Panc1 (cell line): ENCODE measurements around the gene NPM3. TPM values are rescaled to one million over a fixed set of nuclear protein-coding genes. Genes with fewer than 3 reads are reported as not detected.

ENCODE experiments used
- ATAC-seq: fragments of 200-7000 bp; cut with Tn5 transposase; 2 replicates; pipeline ENCODE4 v1.9.1; 2020; ENCODE audit warnings: mild to moderate bottlenecking, moderate library complexity
- BruUV-seq: library from RNA; stranded (reverse); fragments of 400-500 nt; replicated peaks from 2 replicates; lab custom pipeline; 2021; lab: Mats Ljungman, UMichigan
- CTCF ChIA-PET: fragments of 300-600 bp; sonication (Branson Sonifier 250); formaldehyde crosslinking; loops from one replicate; lab custom pipeline; 2022; ENCODE audit warnings: antibody characterized with exemption; lab: Charles Lee
- POLR2A ChIA-PET: fragments of 300-600 bp; sonication (Branson Sonifier 250); formaldehyde crosslinking; loops from one replicate; lab custom pipeline; 2022; ENCODE audit warnings: antibody characterized with exemption; lab: Charles Lee
- DNase-seq: peaks from one replicate; pipeline ENCODE4 v3.0.0-alpha.2; 2010; ENCODE audit warnings: low read depth, low spot score
- H3K27ac ChIP-seq: 2 replicates; pipeline ENCODE4 v1.5.1; 2011; ENCODE audit warnings: mild to moderate bottlenecking, low read length, inconsistent platforms
- H3K27me3 ChIP-seq: fragments of 200-500 bp; sonication (Bioruptor generic); 2 replicates; pipeline ENCODE4 v1.6.0; 2014; ENCODE audit warnings: low read length, inconsistent platforms; ENCODE audit not compliant: control insufficient read depth, insufficient read depth
- H3K36me3 ChIP-seq: fragments of 200-500 bp; sonication (Bioruptor generic); 2 replicates; pipeline ENCODE4 v1.5.1; 2014; ENCODE audit warnings: inconsistent platforms, mild to moderate bottlenecking, low read length, moderate library complexity; ENCODE audit not compliant: control insufficient read depth, insufficient read depth
- H3K4me1 ChIP-seq: 2 replicates; pipeline ENCODE4 v1.5.1; 2011; ENCODE audit warnings: inconsistent platforms, mild to moderate bottlenecking, low read length, moderate library complexity; ENCODE audit not compliant: control insufficient read depth, insufficient read depth
- H3K4me3 ChIP-seq, 2 experiments: 2 replicates each; pipeline ENCODE4 v1.5.1; 2011 to 2012; ENCODE audit warnings: low read depth in 2 of 2, low read length in 2 of 2, mild to moderate bottlenecking in 2 of 2, inconsistent platforms in 1 of 2, moderate library complexity in 1 of 2
- H3K9me3 ChIP-seq: fragments of 200-500 bp; sonication (Bioruptor generic); 2 replicates; pipeline ENCODE4 v1.5.1; 2014; ENCODE audit warnings: low read depth, mild to moderate bottlenecking, inconsistent platforms, low read length, moderate library complexity; ENCODE audit not compliant: control insufficient read depth, insufficient read depth
- CTCF ChIP-seq: fragments of 450-650 bp; IDR thresholded peaks from 2 replicates; pipeline ENCODE4 v1.5.1; 2017; ENCODE audit warnings: mild to moderate bottlenecking
- POLR2AphosphoS5 ChIP-seq: IDR thresholded peaks from 2 replicates; pipeline ENCODE4 v1.6.1; 2012; ENCODE audit warnings: mild to moderate bottlenecking, low read depth, low read length, moderate library complexity
- REST ChIP-seq, 2 experiments: IDR thresholded peaks; 2 replicates each; pipeline ENCODE4 v1.6.1; 2011 to 2012; ENCODE audit warnings: low read depth in 2 of 2, control low read depth in 1 of 2, low read length in 1 of 2, mild to moderate bottlenecking in 1 of 2, moderate library complexity in 1 of 2; ENCODE audit not compliant: insufficient read depth in 1 of 2
- SIN3A ChIP-seq: IDR thresholded peaks from 2 replicates; pipeline ENCODE4 v1.6.1; 2012; ENCODE audit warnings: low read depth, mild to moderate bottlenecking, low read length, moderate library complexity, borderline replicate concordance; ENCODE audit not compliant: insufficient read depth
- TCF7L2 ChIP-seq: IDR thresholded peaks from 2 replicates; pipeline ENCODE4 v1.6.1; 2011; ENCODE audit warnings: mild to moderate bottlenecking, low read depth, low read length, inconsistent platforms
- in situ Hi-C: cut with HindIII; loops from 2 replicates; pipeline ENCODE4 v1.10.0; 2016; ENCODE audit warnings: low sequenced_read_pairs, low pct_unique_long_range_greater_than_20kb
- intact Hi-C: fragments of 100-400 bp; cut with micrococcal nuclease; formaldehyde crosslinking; loops from one replicate; pipeline ENCODE4 v1.10.0; 2022; ENCODE audit not compliant: unreplicated experiment
- total RNA-seq: library from RNA; stranded (reverse); gene quantifications from one replicate; pipeline ENCODE4 v1.2.1, GENCODE V29; 2021; ENCODE audit not compliant: unreplicated experiment

NPM3 gene
- total RNA-seq, 1 experiment from 2014 or later: 109 TPM

DNA sequence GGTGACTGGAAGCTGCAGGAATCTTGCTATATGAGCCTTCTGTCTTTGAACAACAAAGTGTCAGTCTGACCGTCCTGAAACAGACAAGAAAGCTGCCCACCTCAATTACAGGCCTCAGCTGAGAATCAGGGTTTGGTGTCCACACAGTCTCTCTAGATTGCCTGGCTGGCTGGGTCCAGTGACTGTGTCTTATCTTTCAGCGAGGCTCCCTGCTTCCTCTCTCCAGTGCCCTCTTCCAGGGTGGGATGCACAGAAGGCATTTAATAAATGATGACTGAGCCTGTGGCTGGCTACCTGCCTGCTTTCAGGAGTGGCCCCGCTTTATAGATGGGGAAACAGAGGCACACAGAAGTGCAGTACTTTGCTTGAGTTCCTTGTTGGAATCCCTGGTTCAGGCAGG, 34.8 kb downstream of the NPM3 start:
- H3K4me3 ChIP-seq: no peak overlapping the region
- in situ Hi-C loops (no loop called here), intact Hi-C loops (no loop called here)
- ATAC-seq (no peak), DNase-seq (no peak)
- no peaks in the 10 kb centered on the region for H3K36me3 ChIP-seq
- TF ChIP-seq SIN3A: no peak
- TF ChIP-seq TCF7L2: no peak
- TF ChIP-seq CTCF: no peak
- TF ChIP-seq REST (IDR thresholded peaks at IDR 0.05; ENCODE audit: insufficient read depth in 1 of 2, low read depth in 2 of 2, low read length in 1 of 2): no peak
- TF ChIP-seq POLR2AphosphoS5: no peak
- POLR2A ChIA-PET: no interaction called here
- no TSS peak for BruUV-seq
- H3K9me3 ChIP-seq: no peaks in the 10 kb centered on the region
- CTCF ChIA-PET: no interaction called here
- no peaks in the 10 kb centered on the region; the same call in 1 of the 2 replicates for H3K27me3 ChIP-seq
- no peaks in the 10 kb centered on the region for H3K4me1 ChIP-seq
- no peak overlapping the region for H3K27ac ChIP-seq

DNA sequence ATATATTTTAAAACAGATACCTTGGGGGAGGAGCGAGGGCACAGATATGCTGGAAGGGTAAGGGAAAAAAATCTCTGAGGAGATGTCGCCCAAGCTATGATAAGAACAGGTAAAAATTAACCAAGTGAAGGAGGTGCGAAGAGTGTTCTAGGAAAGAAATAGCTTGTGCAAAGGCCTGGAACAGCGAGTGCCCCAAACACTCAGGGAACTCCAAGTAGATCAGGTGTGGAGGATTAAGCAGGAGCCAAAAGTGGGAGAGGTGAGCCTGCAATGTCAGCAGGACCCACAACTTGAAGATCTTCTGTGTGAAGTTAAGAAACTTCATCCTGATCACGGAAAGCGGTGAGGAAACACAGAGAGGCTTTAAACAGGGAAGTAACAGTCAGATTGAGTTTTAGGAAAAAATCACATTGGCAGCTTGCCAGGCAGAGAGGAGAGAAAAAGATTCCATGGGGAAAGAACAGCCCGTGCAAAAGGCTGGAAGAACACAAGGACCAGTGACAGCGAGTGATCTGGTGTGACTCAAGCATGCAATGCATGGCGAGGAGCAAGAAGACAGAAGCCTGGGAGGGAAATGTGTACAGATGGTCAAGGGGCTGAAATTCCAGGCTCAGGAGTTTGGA, 38.1 kb downstream of the NPM3 start:
- no peaks in the 10 kb centered on the region for H3K27me3 ChIP-seq

More for the DNA sequence above, 38.1 kb downstream of the NPM3 start:
- Histone ChIP-seq H3K9me3 (no peaks in the 10 kb centered on the region), H3K4me1 (no peaks in the 10 kb centered on the region), H3K27ac (no peak overlapping the region), H3K36me3 (no peaks in the 10 kb centered on the region), H3K4me3 (no peak overlapping the region)
- CTCF ChIA-PET: no interaction called here
- no peak for DNase-seq
- no peak for TF ChIP-seq REST (IDR thresholded peaks at IDR 0.05; ENCODE audit: insufficient read depth in 1 of 2, low read depth in 2 of 2, low read length in 1 of 2)
- no peak for TF ChIP-seq POLR2AphosphoS5
- no peak for TF ChIP-seq SIN3A
- no peak for TF ChIP-seq TCF7L2
- TF ChIP-seq CTCF: no peak
- POLR2A ChIA-PET: no interaction called here
- BruUV-seq: no TSS peak
- in situ Hi-C loops: no loop called here
- ATAC-seq: no peak
- intact Hi-C loops: no loop called here
